NCI-H82 treated with DMSO at 0.1 percent for 48 hours (cell line): ENCODE data around the gene MDFI.

Experiments
- DNase-seq: peaks from one replicate; lab custom pipeline; 2025; ENCODE audit not compliant: unreplicated experiment; lab: John Stamatoyannopoulos, UW

MDFI gene, protein sequence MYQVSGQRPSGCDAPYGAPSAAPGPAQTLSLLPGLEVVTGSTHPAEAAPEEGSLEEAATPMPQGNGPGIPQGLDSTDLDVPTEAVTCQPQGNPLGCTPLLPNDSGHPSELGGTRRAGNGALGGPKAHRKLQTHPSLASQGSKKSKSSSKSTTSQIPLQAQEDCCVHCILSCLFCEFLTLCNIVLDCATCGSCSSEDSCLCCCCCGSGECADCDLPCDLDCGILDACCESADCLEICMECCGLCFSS

DNA sequence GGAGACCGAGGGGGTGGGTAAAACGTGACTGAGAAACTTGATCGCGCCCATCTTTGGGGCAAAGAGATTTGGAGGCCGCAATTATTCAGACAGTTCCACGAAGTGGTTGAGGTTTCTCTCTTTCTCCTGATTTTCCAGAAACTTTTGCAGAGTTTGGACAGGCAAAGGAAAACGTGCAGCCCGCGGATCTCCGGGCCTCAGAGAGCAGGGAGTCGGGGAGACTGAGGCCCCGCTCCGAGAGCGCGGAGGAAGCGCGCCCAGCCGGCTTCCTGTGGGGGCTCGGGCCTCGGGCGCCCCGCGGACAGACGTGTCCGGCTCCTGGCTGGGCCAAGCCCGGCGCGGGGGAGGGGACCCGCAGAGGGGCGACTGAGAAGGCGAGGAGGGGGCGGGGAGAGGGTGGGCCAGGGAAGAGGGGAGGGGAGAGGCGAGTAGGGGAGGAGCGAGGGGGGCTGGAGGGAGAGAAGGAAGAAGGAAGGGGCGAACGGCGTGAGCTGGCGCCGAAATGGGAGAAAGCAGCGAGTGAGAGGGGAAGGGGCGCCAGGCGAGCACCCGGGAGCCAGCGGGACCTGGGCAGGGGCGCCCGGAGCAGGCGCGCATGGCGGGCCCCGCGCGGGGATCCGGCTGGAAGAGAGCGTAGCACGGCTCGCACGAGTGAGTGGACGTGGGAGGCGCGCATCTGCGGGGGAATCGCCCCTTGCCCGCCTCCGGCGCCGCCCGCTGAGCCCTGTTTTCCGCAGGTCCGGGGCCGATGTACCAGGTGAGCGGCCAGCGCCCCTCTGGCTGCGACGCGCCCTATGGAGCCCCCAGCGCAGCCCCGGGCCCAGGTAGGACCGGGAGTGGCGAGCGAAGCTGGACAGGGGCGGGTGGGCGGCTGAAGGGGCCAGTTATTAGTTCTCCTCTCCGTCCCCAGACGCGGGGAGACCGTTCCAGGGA, at the start of gene MDFI:
TSS of gene MDFI (plus strand) at position 467 of the 933 bp plus-strand sequence. CDS start at position 749, 282 bp downstream.
- no peak for DNase-seq

DNA sequence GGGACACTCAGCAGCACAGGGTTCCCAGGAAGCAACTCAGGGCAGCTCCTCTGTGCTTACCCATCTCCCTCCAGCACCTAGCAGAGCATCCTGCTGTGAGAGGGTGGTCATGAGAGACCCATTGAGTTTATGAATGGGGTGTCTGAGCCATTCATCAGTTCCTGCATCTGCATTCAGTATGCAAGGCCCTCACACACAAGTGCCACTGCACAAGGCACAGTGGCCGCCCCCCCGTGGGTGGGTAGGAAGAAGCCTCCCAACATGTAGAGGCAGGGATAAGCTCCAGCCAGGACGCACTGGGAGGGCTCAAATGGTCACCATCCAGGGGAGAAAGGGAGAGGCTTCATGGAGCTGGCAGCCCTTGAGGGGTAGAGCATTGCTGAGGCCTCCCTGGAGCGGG, 49.0 kb upstream of the MDFI start:
- no peak for DNase-seq

DNA sequence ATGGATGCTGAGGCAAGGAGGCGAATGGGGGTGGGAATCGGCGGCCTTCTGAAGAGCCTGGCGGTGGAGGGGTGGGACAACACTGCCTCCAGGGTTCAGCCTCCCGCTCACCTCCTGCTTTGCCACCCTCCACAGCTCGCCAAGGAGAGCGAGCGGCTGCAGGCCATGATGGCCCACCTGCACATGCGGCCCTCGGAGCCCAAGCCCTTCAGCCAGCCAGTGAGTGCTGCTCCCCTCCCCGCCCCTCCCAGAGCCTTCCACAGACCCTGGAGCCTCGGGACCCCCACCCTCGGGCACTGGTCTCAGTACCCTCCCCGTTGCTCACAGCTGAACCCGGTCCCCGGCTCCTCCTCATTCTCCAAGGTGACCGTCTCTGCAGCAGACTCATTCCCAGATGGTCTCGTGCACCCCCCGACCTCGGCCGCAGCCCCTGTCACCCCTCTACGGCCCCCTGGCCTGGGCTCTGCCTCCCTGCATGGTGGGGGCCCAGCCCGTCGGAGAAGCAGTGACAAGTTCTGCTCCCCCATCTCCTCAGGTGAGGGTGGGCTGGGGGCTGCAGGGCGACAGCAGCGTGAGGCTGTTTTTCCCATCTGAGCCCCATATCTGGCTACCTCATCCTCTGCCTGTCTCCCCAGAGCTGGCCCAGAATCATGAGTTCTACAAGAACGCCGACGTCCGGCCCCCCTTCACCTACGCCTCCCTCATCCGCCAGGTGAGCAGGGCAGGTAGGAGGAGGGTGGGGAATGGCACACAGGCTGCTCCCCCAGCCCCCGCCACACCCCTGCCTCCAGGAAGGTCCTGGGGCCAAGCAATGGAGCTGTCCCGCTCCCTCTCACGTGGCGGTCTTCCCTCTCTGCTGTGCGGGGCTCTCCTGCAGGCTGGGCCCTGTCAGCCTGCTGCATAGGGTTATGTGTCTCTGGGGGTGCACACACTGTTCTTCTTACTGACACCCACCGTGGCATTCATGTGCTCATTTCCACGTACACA, 48.3 kb upstream of the MDFI start:
- no peak for DNase-seq

DNA sequence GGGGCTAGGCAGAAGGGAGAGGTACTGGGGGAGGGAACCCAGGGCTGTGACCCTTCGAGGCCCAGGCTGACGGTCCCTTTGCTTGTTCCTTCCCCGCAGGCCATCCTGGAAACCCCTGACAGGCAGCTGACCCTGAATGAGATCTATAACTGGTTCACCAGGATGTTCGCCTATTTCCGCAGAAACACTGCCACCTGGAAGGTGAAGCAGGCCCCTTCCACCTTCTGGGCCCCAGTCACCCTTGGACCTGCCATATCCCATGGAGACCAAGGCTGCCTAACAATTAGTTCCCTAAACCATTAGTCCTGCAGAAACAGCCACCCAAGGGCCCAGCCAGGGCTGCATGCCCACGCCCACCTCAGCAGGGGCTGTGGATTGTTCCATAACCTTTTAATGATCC, 47.1 kb upstream of the MDFI start:
- no peak for DNase-seq

DNA sequence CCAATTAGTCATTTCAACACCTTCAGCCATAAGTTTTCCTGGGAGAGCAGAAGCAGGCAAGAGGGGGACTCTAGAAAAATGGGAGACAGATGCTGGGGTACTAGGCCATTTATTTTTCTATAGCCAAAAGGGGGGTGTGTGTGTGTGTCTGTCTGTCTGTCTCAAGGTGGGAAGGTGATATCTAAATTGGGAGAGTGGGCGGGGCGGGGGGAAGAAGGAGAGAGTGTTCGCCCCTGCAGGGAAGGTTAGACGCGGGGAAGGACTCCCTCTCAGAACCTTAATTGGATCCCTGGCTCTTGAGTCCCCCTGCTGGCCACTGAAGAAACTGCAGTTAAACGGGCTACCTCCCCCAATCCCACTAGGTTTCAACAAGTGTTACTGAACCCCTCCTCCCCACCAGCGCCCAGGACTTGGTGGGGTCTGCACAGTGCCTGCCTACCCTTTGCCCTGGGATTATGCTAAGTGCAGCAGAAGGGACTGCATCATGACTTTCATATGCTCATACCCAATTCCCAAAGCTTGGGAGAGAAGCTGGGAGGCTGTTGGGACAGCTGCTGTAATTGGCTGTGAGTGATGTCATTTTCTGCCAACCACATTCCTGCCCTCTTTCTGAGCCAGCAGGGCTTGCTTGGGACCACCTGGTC, 46.3 kb upstream of the MDFI start:
- peak; percentile 42 for DNase-seq

DNA sequence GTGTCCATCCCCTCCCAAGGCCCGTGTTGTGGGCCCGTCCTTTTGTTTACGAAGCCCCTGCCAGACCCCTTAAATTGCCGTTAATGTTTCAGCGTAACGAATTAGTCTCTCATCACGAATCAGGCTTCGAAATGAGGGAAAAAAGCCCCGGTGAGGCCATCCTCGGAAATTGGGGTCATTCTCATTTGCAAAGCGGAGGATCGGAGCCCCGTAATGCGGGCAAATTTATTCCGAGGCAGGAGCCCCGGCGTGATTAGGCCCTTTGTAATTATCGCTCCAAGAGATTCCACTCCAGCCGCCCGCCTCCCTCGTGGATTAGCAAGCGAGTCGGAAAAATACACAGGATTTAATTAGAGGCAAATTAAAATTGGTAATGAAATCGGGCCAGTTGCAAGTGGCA, 44.9 kb upstream of the MDFI start:
- no peak for DNase-seq

DNA sequence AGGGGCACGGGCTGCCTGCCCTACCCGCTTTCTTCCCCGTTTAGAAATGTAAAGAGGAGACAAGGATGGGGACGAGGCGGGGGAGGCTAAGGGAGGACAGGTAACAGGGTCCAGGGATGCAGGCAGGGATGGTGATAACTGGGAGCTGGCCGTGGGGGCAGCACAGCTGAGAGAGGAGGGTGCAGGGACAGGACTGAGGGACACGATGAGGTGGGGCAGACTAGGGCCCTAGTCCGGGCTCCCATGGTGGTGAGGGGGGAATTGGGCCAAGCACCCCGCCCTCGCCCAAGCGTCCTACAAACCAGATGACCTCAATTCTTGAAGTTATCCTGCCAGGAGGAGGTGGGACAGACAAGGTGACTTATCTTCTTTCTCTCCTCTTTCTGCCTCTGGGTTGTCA, 44.4 kb upstream of the MDFI start:
- no peak for DNase-seq

DNA sequence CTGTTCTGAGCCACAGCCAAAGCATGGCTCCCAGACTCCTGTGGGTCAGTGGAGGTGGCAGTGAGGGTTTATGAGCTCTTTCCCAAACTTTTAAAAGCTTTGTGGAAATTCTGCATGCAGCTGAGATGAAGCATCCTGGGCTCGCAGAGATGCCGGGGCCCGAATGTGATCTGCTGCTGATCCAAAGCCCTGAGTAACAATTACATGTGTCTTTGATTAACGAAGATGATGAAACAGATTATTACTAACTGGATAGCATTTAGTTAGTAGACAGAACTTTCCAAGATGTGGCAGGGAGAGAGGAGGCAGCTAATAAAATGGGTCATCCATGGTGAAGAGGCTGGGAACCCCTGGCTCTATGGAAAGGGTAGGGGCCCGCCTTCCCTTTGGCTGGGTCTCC, 43.9 kb upstream of the MDFI start:
- no peak for DNase-seq

DNA sequence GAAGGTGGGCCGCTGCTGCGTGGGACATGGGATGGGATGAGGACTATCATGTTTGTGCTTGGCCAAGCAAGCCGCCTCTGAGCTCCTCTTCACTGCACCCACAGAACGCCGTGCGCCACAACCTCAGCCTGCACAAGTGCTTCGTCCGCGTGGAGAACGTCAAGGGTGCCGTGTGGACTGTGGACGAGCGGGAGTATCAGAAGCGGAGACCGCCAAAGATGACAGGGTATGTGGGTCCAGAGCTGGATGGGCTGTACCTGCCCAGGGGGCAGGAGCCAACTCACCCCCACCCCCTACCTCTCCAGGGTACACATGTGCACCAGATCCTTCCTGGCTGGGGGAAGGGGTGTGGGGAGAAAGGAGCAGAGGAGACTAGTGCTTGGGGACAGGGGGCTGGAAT, 43.5 kb upstream of the MDFI start:
- no peak for DNase-seq

DNA sequence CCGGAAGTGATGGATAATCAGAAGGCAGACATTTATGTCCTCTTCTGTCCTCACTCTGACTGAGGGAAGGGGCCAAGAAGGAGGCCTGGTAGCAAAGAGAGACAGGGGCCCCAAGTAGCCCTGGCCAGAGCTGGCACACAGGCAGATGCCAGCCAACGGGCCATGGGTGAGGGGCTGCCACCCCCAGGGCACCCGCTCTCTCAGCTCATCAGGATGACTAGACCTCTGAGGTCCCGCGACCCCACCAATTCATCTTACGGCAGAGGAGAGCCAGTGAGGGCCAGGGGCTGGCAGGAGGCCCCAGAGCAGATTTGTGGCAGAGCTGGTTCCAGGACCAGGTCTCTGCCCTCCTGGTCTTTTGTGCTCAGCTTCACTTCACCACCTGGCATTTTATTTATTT, 43.1 kb upstream of the MDFI start:
- DNase-seq: no peak

DNA sequence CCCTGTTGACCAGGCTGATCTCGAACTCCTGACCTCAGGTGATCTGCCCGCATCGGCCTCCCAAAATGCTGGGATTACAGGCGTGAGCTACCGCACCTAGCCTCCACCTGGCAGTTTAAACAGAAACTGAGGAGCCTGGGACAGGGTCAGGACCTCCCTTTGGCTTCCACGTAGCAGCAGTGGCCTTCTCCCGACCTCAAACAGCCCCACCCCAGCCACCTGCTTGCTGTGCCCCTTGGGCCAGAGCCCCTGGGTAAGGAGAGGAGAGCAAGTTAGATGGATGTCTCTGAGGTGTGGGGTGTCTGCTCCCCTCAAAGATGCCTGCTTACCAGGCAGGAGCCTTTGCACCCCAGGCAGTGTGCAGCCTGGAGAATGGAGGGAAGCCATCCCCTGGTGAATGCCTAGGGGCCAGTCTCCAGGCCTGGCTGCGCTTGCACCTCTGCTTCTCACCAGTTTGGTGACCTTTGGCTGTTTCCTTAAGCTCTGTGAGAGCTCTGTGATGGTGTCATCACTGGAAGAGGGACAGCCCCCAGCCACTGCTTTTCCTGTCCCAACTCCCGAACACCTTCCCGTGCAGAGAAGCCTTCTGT, 42.1 kb upstream of the MDFI start:
- DNase-seq: no peak

DNA sequence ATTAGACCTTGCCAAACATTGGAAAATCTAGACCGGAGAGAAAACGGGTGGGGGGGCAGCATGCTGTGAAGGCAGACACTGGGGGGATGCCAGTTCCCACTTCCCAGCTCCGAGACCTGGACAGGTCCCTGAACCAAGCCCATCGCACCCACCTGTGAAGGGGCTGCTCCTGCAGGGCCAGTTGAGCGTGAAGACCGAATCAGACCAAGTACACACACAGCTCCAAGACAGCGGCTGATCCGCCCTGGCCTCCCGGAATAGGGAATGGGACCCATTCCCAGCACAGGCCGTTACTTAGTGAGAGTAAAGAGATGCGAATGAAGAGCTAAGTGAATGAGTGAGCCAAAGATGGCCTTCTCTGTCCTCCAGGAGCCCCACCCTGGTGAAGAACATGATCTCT, 41.5 kb upstream of the MDFI start:
- no peak for DNase-seq

DNA sequence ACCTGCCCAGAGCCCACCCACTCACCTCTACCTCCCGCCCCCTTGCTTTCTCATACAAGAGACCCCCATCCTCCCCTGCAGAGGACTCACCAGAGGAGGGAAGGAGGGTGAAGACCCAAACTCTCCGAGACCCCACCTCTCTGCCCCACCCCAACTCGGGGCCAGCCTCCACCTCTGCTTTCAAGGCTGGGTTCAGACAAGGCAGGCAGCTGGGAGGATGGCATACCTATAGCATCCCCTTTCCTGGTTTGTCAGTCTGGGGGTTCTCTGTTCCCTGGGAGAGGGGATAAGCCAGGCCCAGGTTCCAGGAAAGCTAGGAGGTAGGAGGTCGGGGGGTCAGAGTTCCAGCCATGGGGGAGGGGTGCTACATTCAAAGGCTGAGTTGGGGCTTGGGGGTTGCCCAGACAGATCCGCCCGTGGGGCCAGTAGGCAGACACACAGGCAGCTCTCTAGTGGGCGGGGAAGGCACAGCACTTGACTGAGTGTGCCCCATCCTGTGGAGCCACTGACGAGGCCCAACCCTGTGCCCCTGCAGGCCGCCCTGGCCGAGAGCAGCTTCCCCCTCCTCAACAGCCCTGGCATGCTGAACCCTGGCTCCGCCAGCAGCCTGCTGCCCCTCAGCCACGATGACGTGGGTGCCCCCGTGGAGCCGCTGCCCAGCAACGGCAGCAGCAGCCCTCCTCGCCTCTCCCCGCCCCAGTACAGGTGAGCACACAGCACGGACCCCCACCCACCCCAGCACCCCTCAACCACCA, 40.8 kb upstream of the MDFI start:
- no peak for DNase-seq

DNA sequence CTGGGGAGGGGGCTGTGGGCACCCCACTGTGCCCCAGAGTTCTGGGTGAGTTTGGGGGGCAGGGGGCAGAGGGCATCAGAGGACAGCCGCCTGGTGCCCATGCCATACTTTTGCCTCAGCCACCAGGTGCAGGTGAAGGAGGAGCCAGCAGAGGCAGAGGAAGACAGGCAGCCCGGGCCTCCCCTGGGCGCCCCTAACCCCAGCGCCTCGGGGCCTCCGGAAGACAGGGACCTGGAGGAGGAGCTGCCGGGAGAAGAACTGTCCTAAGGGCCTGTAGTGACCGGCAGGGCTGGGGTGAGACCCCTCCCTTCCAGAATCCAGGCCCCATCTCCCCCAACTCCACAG, 39.6 kb upstream of the MDFI start:
- DNase-seq: no peak

DNA sequence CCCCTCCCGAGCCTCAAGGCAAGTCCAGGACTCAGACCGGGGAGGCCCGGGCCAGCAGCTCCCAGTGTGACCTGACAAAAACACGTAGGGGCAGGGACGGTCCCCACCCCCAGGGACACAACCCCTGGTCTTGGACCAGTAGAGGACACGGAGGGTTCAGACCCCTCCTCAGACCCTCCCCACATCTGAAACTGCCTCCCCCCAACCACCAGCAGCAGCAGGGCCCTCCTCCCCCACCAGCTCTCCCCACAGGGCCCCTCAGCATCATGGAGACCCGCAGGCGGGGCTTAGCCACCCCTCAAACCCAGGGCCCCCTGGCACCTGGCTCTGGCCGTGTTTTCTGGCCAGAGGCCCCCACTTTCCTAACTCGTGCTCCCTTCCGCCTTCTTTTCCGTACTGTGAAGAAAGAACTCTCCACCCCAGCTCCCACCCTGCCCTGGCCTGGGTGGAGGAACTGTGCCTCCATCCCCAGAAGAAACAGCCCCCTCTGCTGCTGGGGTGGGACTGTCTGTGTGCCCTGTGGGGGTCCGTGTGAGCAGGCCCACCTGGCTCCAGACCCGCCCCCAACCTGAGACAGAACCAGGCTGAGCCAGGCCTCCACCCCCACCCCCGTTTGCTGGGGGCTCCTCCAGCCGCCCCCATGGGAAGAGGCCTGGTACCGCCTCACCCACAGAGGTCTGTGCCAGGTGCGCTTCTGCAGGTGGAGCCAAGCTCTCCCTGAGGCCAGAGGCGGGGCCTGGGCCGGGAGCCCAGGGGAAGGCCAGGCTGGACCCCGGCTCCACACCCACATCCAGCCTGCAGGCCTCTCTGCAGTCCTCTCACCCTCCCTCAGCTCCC, 39.0 kb upstream of the MDFI start:
- DNase-seq: no peak

DNA sequence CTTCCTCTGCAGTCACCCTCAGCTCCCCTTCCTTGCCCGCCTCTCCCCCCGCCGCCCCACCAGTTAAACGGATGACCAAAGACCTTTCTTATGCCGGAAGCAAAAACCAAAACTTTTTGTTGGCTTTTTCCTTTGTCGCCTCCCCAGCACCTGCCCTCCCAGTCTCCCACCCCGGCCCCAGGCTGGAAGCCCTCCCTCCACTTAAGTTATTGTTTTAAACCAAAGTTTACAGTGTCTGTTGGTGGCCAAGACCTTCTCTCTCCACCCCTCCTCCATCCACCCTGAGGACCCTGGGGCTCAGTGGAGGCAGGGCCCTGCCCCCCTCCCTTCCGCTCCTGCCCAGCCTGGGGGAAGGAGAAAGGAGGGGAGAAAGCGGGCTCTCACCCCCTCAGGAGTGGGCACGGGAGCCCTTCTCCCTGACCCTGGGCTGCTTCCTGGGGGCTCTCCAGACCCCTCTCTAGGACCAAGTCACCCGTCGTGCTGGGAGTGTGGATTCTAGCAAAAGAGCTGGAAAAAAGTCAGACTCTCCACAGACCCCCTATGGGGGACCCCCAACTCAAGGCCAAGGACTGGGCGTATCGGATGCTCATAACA, 38.3 kb upstream of the MDFI start:
- DNase-seq: no peak

DNA sequence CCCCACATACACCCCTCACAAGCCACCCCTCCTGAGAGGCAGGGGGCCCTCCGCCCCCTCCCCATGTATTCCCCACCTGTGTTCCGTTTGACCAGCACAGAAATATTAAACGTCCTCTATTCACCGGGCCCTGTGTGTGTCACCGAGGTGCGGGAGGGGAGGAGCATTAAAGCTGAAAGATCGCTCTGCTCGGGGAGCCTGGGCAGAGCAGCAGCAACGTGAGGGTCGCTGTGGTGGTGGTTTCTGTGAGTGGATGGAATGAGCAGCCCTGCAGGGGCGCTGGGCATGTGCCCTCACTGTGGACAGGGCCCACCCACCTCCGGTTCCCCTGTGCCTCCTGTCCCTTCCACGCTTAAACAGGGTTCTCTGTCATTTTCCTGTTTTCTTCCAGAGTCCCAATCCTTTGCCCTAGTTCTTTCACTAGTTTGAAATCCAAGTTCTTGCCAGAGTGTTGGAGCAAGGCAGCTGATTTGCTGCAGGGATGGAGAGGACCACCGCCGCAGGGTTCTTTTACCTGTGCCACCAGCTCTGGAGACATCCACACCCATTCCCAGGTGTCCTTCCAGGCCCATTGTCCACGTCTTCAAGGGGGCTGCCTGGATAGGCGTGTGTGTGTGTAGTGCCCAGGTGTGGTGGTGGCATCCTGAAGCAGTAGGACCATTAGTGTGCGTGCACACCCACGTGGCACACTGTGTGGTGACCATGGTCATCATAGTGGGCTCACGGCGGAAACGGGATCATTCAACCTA, 37.6 kb upstream of the MDFI start:
- no peak for DNase-seq

DNA sequence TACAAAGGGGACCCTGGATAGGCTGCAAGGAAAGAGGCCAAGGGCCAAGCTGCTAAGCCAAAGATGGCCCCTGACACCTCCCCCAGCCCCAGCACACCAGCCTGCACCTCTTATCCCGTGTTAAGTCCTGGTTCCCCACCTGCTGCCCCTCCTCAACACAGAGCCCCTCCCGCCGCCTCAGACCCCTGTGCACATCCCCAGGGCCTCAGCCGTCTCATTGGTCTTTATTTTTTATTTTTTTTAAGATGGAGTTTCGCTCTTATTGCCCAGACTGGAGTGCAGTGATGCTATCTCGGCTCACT, 37.1 kb upstream of the MDFI start:
- no peak for DNase-seq
